Tibial nerve (tissue), 4 donors: ENCODE measurements around the gene PLAC9. TPM values are rescaled to one million over a fixed set of nuclear protein-coding genes. Genes with fewer than 3 reads are reported as not detected.

Experiments used
- DNase-seq, 2 donors: peaks; one replicate each; pipeline ENCODE4 v3.0.0-alpha.2; 2019; ENCODE audit warnings: low spot score in 2 of 2
- H3K27ac ChIP-seq, 4 donors: fragments of 200-600 bp; sonication (generic) in 3 of 4; one replicate each; pipeline ENCODE4 v1.5.1; 2017 to 2019; ENCODE audit warnings: mild to moderate bottlenecking in 1 of 4
- H3K27me3 ChIP-seq, 2 donors: fragments of 200-600 bp; sonication (generic) in 1 of 2; one replicate each; pipeline versions ENCODE4 v1.5.1 to v1.6.0; 2017 to 2019
- H3K36me3 ChIP-seq, 3 donors: fragments of 200-600 bp; sonication (generic); one replicate each; pipeline ENCODE4 v1.5.1; 2018 to 2019
- H3K4me1 ChIP-seq, 4 donors: fragments of 200-600 bp; sonication (generic) in 3 of 4; one replicate each; pipeline ENCODE4 v1.5.1; 2017 to 2019
- H3K4me3 ChIP-seq, 4 donors: fragments of 200-600 bp; sonication (generic) in 3 of 4; one replicate each; pipeline ENCODE4 v1.5.1; 2017 to 2019; ENCODE audit warnings: mild to moderate bottlenecking in 1 of 4, moderate library complexity in 1 of 4
- H3K9me3 ChIP-seq, 4 donors: fragments of 200-600 bp; sonication (generic) in 3 of 4; one replicate each; pipeline ENCODE4 v1.5.1; 2017 to 2019
- EP300 ChIP-seq, 2 donors: sonication (generic); formaldehyde crosslinking; IDR thresholded peaks; one replicate each; pipeline ENCODE4 v1.6.1; 2017; ENCODE audit warnings: antibody characterized with exemption in 2 of 2, mild to moderate bottlenecking in 1 of 2
- POLR2A ChIP-seq, 2 donors: fragments of 450-650 bp; IDR thresholded peaks; one replicate each; pipeline ENCODE4 v1.6.1; 2017; ENCODE audit warnings: antibody characterized with exemption in 2 of 2, mild to moderate bottlenecking in 2 of 2, moderate library complexity in 2 of 2
- WGBS, 2 donors: methylation state at CpG; one replicate each; pipeline ENCODE4 v1.1.5; 2018; 5-methylcytosine and 5-hydroxymethylcytosine counted together
- total RNA-seq, 4 donors: library from RNA; depleted of rRNA; stranded (reverse); fragments of >200 nt; gene quantifications; one replicate each; pipeline ENCODE4 v1.1.0, GENCODE V29; 2016
- TF ChIP-seq, protein P1 (sequence below), 5 experiments: fragments of 200-600 bp in 3 of 5; fragments of 450-650 bp in 2 of 5; sonication (generic) in 3 of 5; IDR thresholded peaks; one replicate each; pipeline ENCODE4 v1.5.1; 2016 to 2019; ENCODE audit warnings: antibody characterized with exemption in 5 of 5, mild to moderate bottlenecking in 3 of 5, moderate library complexity in 2 of 5

The PLAC9 gene
- total RNA-seq, 4 donors from 2014 or later, result 63.3 to 199 (median 140) TPM

- Histone ChIP-seq H3K36me3 (no peaks in the 10 kb centered on the region), H3K9me3 (peaks cover 0 to 11% (median 0%) of the 10 kb centered on the region in 4 donors), H3K27me3 (no peaks in the 10 kb centered on the region), H3K4me1 (peaks cover 0 to 58% (median 43%) of the 10 kb centered on the region in 4 donors), H3K27ac (peak overlapping the region in 1 of 4 donors; percentile 48), H3K4me3 (no peak overlapping the region)
- TF ChIP-seq EP300 (IDR thresholded peaks at IDR 0.05) (no peak), POLR2A (IDR thresholded peaks at IDR 0.05) (no peak)
- TF ChIP-seq, protein P1, sequence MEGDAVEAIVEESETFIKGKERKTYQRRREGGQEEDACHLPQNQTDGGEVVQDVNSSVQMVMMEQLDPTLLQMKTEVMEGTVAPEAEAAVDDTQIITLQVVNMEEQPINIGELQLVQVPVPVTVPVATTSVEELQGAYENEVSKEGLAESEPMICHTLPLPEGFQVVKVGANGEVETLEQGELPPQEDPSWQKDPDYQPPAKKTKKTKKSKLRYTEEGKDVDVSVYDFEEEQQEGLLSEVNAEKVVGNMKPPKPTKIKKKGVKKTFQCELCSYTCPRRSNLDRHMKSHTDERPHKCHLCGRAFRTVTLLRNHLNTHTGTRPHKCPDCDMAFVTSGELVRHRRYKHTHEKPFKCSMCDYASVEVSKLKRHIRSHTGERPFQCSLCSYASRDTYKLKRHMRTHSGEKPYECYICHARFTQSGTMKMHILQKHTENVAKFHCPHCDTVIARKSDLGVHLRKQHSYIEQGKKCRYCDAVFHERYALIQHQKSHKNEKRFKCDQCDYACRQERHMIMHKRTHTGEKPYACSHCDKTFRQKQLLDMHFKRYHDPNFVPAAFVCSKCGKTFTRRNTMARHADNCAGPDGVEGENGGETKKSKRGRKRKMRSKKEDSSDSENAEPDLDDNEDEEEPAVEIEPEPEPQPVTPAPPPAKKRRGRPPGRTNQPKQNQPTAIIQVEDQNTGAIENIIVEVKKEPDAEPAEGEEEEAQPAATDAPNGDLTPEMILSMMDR (IDR thresholded peaks at IDR 0.05), result no peak
- DNase-seq, result no peak
Observed at GRCh38 chr10:80192553-80192952, 60.0 kb downstream of the PLAC9 start.

DNA sequence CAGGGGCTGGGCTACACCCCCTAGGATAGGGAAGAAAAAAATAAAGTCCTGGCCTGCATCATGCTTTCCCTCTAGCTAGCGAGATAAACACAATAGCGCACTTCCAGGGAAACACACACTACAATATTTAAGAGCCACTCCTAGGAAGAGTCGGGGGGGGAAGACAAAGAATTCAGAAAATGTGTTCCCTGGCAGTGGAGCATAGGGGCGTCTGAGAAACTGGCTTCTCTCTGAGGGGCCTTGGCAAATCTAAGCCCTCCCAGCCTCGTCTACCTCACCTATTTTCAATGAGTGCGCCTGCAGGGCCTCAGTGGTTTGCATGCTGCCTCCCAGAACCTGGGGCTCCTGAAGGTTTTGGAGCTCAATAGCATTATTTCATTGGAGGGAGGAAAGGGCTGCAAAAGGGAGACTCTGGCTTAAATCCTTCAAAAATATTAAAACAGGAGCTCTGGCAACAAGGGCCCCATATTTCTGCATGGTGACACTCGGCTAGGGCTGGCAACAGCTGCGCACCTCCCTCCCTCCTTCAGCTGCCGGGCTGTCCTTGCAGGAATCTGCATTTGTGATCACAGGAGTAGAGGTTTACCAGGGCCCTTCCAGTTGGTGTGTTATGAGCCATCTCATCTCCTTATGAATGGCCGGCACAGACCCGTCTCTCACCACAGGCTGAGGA lies 62.0 kb downstream of the PLAC9 start:
- Histone ChIP-seq H3K4me1 (peaks cover 0 to 58% (median 36%) of the 10 kb centered on the region in 4 donors), H3K9me3 (peaks cover 0 to 11% (median 0%) of the 10 kb centered on the region in 4 donors), H3K36me3 (no peaks in the 10 kb centered on the region), H3K27ac (peak overlapping the region in 1 of 4 donors; percentile 13), H3K4me3 (no peak overlapping the region), H3K27me3 (no peaks in the 10 kb centered on the region)
- DNase-seq, result no peak
- TF ChIP-seq POLR2A (IDR thresholded peaks at IDR 0.05), result no peak
- TF ChIP-seq, protein P1 (IDR thresholded peaks at IDR 0.05), result no peak
- TF ChIP-seq EP300 (IDR thresholded peaks at IDR 0.05), result no peak
- WGBS, 2 donors, result 64 to 75% methylated on average over 11 of the region's 11 CpGs

Other genes with a start within 250 kb of the PLAC9 start
- gene SFTPD, start 183.6 kb upstream of the PLAC9 start, total RNA-seq, result 1 to 10 TPM in 2 of 4 donors, not detected in 2; 1.5 to 2.5 TPM
- gene TMEM254, start 54.1 kb upstream of the PLAC9 start, total RNA-seq, result 10 to 100 TPM in 3 of 4 donors, 1 to 10 TPM in 1; 8.0 to 18.8 (median 14.1) TPM
- 100 to 1,000 TPM in 3 of 4 donors, 10 to 100 TPM in 1; 99.8 to 128 (median 113) TPM for gene ANXA11, start 72.8 kb downstream of the PLAC9 start, total RNA-seq
- gene MAT1A, start 156.9 kb downstream of the PLAC9 start, total RNA-seq, result not detected
- not detected for gene DYDC1, start 224.0 kb downstream of the PLAC9 start, total RNA-seq
- not detected for gene DYDC2, start 224.1 kb downstream of the PLAC9 start, total RNA-seq